Lower lobe of right lung (tissue), 2 donors: Measurements from ENCODE around the gene LAP3. TPM values are rescaled to one million over a fixed set of nuclear protein-coding genes. Genes with fewer than 3 reads are reported as not detected.

ENCODE experiments used
- ATAC-seq, 2 donors: fragments of 200-7000 bp; cut with Tn5 transposase; one replicate each; pipeline ENCODE4 v1.9.1; 2020 to 2022; ENCODE audit warnings: mild to moderate bottlenecking in 2 of 2, moderate library complexity in 2 of 2
- DNase-seq: peaks from one replicate; pipeline ENCODE4 v3.0.0-alpha.2; 2020
- H3K27ac ChIP-seq: fragments of 200-600 bp; one replicate; pipeline ENCODE4 v1.8.0; 2022
- H3K27me3 ChIP-seq: fragments of 200-600 bp; one replicate; pipeline ENCODE4 v1.8.0; 2022; ENCODE audit warnings: low read depth
- H3K36me3 ChIP-seq: fragments of 200-600 bp; one replicate; pipeline ENCODE4 v1.8.0; 2022; ENCODE audit warnings: mild to moderate bottlenecking
- H3K4me1 ChIP-seq: fragments of 200-600 bp; one replicate; pipeline ENCODE4 v1.8.0; 2022
- H3K4me3 ChIP-seq: fragments of 200-600 bp; one replicate; pipeline ENCODE4 v1.8.0; 2022; ENCODE audit warnings: mild to moderate bottlenecking
- H3K9me3 ChIP-seq: fragments of 200-600 bp; one replicate; pipeline ENCODE4 v1.8.0; 2022
- CTCF ChIP-seq: fragments of 200-600 bp; IDR thresholded peaks from one replicate; pipeline ENCODE4 v1.8.0; 2022; ENCODE audit warnings: antibody characterized with exemption, mild to moderate bottlenecking
- intact Hi-C: fragments of 100-400 bp; cut with DNase I; formaldehyde crosslinking; loops from one replicate; pipeline ENCODE4 v1.11.0; 2022
- total RNA-seq: library from RNA; stranded (reverse); fragmentation: NEBNext Ultra II Directional; extraction: Animal tissue kit (Norgen Biotek cat#: 25700); gene quantifications from one replicate; pipeline ENCODE4 v1.2.1, GENCODE V29; 2021
- donor health status: DM: no; HTN: yes; CAD: no; lungs with severe emphysema.

The LAP3 gene
- total RNA-seq, 1 donor from 2014 or later: 125 TPM

DNA sequence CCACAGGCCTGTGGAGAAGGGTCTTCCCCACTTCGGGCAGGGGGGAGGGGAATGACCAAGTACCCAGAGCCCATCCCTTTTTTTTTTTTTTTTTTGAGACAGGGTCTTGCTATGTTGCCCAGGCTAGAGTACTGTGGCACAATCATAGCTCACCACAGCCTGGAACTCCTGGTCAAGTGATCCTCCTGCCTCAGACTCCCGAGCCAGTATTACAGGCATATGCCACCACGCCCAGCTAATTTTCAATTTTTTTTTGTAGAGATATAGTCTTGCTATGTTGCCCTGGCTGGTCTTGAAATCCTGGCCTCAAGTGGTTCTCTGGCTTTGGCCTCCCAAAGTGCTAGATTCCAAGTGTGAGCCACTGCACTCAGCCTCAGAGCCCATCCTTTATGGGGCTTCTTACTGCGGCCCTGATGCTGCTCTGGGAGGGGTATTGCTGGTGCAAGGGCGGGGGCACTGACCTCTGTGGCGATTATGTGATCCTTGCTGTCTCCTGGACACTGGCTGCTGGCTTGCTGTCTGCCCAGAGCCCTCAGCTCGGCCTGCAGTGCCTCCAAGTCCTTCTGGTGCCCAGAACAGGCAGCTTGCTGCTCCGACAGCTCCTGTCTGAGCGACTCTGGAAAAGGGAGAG is 70.3 kb downstream of the LAP3 start:
- H3K4me3 ChIP-seq: no peak overlapping the region
- no peaks in the 10 kb centered on the region for H3K27me3 ChIP-seq
- TF ChIP-seq CTCF: no peak
- H3K4me1 ChIP-seq: no peaks in the 10 kb centered on the region
- no peaks in the 10 kb centered on the region for H3K36me3 ChIP-seq
- no peak overlapping the region for H3K27ac ChIP-seq
- H3K9me3 ChIP-seq: no peaks in the 10 kb centered on the region
- no peak for ATAC-seq
- intact Hi-C loops: no loop called here
- no peak for DNase-seq

GRCh38 chr4:17647927-17648326 is 70.9 kb downstream of the LAP3 start:
- no peak for ATAC-seq
- TF ChIP-seq CTCF: no peak
- Histone ChIP-seq H3K4me1 (no peaks in the 10 kb centered on the region), H3K4me3 (no peak overlapping the region), H3K27me3 (no peaks in the 10 kb centered on the region), H3K27ac (no peak overlapping the region), H3K9me3 (no peaks in the 10 kb centered on the region), H3K36me3 (no peaks in the 10 kb centered on the region)
- intact Hi-C loops: no loop called here
- no peak for DNase-seq

DNA sequence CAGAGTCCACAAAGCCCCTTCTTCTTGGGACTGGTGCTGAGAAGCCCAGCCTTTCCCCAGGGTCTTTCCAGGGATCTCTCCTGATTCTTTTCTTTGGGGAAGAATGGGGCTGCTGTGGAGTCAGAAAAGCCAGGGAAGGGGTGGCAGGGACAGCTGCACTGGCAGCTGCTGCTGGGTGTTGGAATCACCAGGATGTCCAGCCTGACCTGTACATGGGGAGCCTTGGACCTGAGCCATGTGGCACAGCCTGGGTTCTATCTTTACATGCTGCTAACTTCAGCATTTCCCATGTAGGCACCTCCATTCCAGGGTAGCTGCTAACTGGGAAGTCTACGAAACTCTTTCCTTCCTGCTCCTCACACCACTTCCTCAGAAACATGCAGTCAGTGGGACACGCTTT is 73.4 kb downstream of the LAP3 start:
- no peaks in the 10 kb centered on the region for H3K4me1 ChIP-seq
- no peak for ATAC-seq
- no peak for DNase-seq
- no peaks in the 10 kb centered on the region for H3K27me3 ChIP-seq
- no peak overlapping the region for H3K4me3 ChIP-seq
- intact Hi-C loops: no loop called here
- H3K27ac ChIP-seq: no peak overlapping the region
- no peak for TF ChIP-seq CTCF
- no peaks in the 10 kb centered on the region for H3K36me3 ChIP-seq
- no peaks in the 10 kb centered on the region for H3K9me3 ChIP-seq

GRCh38 chr4:17654701-17655100 is 77.7 kb downstream of the LAP3 start:
- Histone ChIP-seq H3K36me3 (no peaks in the 10 kb centered on the region), H3K27me3 (no peaks in the 10 kb centered on the region), H3K4me1 (no peaks in the 10 kb centered on the region), H3K27ac (no peak overlapping the region), H3K9me3 (no peaks in the 10 kb centered on the region), H3K4me3 (no peak overlapping the region)
- intact Hi-C loops: no loop called here
- ATAC-seq (no peak), DNase-seq (no peak)
- TF ChIP-seq CTCF: no peak

DNA sequence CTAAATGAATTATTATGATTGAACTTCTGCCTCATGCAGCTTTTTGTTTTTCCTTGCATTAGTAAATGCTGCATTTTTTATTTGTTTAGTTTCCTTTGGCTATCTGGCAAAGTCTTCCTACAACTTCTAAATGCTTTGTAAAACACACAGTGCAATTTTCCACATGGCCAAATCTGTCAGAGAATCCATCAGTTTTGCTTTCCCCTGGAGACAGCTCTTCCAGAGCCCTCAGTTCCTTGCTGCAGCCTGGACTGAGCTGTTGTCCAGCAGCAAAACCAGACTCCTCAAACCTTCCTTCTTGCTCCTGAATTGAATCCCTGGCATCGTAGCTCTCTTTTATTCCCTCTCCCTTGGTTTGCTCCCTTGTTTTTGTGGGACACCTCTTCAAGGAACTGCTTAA is 80.1 kb downstream of the LAP3 start:
- TF ChIP-seq CTCF: no peak
- H3K9me3 ChIP-seq: no peaks in the 10 kb centered on the region
- no peak overlapping the region for H3K27ac ChIP-seq
- no peaks in the 10 kb centered on the region for H3K27me3 ChIP-seq
- DNase-seq (no peak), ATAC-seq (no peak)
- no peak overlapping the region for H3K4me3 ChIP-seq
- intact Hi-C loops: no loop called here
- no peaks in the 10 kb centered on the region for H3K4me1 ChIP-seq
- no peaks in the 10 kb centered on the region for H3K36me3 ChIP-seq

Other genes starting within 250 kb of the LAP3 start
- gene QDPR, start 65.1 kb upstream of the LAP3 start, total RNA-seq: 38.5 TPM
- gene CLRN2, start 62.0 kb upstream of the LAP3 start, total RNA-seq: not detected
- 46.2 TPM for gene MED28, start 37.4 kb downstream of the LAP3 start, total RNA-seq
- gene FAM184B, start 204.4 kb downstream of the LAP3 start, total RNA-seq: 0.24 TPM
- 26.1 TPM for gene DCAF16, start 233.6 kb downstream of the LAP3 start, total RNA-seq
- gene NCAPG, start 233.8 kb downstream of the LAP3 start, total RNA-seq: 2.2 TPM